Uterus (tissue), 2 donors: ENCODE results near the gene KCNE5.

ENCODE experiments used
- POLR2A ChIP-seq, 2 donors: fragments of 450-650 bp; IDR thresholded peaks; one replicate each; pipeline ENCODE4 v1.6.1; 2016; ENCODE audit warnings: antibody characterized with exemption in 2 of 2, mild to moderate bottlenecking in 1 of 2, moderate library complexity in 1 of 2
- TF ChIP-seq, protein P1 (sequence below), 4 experiments: fragments of 200-600 bp in 2 of 4; fragments of 450-650 bp in 2 of 4; sonication (generic) in 2 of 4; IDR thresholded peaks; one replicate each; pipeline ENCODE4 v1.5.1; 2016 to 2019; ENCODE audit warnings: antibody characterized with exemption in 4 of 4, mild to moderate bottlenecking in 2 of 4, moderate library complexity in 1 of 4

DNA sequence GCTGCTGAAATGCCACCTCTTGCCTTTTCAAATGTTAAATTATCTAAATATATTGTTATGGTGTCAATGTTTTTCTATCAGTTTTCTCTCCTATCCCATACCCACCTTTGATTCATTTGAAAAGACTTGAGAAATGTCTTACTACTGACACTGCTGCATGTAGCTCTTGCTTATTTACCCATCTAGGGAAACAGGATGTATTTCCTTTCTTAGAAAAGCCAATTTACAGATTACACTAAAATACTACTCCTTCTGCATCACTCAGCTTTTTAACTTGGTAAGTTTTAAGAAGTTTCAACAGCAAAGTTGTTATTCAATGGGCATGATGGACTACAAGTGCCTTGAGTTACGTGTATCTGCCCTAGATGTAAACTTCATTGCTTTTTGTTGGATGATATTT, 13.2 kb upstream of the KCNE5 start:
- TF ChIP-seq POLR2A (IDR thresholded peaks at IDR 0.05) = no peak
- TF ChIP-seq, protein P1, sequence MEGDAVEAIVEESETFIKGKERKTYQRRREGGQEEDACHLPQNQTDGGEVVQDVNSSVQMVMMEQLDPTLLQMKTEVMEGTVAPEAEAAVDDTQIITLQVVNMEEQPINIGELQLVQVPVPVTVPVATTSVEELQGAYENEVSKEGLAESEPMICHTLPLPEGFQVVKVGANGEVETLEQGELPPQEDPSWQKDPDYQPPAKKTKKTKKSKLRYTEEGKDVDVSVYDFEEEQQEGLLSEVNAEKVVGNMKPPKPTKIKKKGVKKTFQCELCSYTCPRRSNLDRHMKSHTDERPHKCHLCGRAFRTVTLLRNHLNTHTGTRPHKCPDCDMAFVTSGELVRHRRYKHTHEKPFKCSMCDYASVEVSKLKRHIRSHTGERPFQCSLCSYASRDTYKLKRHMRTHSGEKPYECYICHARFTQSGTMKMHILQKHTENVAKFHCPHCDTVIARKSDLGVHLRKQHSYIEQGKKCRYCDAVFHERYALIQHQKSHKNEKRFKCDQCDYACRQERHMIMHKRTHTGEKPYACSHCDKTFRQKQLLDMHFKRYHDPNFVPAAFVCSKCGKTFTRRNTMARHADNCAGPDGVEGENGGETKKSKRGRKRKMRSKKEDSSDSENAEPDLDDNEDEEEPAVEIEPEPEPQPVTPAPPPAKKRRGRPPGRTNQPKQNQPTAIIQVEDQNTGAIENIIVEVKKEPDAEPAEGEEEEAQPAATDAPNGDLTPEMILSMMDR (IDR thresholded peaks at IDR 0.05) = no peak
